Activated CD8-positive, alpha-beta memory T cell treated with anti-CD3 and anti-CD28 coated beads for 1 hour (primary cell): ENCODE results near the gene IGLL5.

Experiments
- DNase-seq, 2 donors: peaks; one replicate each; pipeline ENCODE4 v3.0.0-alpha.2; 2020; ENCODE audit warnings: low read depth in 1 of 2; ENCODE audit errors: extremely low read depth in 1 of 2

IGLL5 gene

DNA sequence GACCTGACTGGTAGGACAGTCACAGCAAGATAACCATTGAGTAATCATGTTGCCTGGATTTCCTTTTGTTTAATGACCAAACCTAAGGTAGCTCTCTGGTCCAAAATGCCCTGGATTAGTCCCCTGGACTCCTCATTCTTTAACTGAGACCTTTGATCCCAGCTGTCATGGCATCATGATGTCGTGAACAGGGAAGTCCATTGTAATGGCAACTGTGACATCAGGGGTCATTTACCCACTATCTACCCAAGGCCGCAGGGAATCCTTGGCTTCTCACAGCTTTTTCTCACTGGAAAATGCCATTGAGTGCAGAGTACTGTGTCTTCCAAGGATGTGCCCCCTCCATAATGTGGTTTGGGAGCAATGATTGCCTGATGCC lies 29.1 kb upstream of the IGLL5 start:
- no peak for DNase-seq

DNA sequence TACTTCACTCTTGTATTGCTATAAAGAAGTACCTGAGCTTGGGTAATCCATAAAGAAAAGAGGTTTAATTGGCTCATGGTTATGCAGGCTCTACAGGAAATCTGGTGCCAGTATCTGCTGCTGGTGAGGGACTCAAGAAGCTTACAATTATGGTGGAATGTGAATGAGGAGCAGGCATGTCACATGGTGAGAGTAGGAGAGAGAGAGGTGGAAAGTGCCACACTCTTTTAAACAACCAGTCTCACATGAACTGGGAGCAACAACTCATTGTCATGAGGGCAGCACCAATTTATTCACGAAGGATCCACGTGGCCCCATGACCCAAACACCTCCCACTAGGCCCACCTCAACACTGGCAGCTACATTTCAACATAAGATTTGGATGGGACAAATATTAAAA lies 24.6 kb upstream of the IGLL5 start:
- no peak for DNase-seq

DNA sequence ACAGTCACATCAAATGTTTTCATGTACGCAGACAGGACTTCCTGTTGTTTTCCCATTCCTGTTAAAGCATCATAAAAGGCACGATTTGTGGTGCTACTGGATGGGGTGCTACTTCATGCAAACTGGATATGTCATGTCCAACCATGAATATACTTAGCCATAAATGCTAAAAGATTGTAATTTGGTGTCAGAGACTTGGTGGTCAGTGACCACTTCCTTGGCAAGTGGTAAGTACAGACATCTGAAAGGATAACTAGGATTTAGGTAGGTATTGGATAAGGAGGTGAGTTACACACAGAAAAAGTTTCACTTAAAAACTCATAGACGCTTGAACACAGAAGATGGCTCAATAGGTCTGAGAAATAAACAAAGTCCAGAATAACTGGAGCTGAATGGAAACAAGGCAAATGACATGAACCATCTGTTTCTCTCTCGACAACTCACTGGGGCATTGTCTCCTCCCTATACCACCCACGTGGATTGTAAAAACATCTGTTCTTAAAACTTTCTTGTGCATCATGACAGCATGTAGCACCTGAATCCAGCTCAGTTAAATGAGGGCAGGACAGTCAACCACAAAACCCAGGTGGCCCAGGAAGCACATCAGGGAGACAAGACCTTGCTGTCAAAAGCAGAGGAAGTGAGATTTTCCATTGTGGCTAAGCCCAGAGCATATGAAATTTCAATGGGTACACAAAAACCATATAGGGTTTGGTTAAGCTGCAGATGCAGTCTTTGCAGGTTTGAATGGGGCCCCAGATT lies 22.1 kb upstream of the IGLL5 start:
- no peak for DNase-seq

DNA sequence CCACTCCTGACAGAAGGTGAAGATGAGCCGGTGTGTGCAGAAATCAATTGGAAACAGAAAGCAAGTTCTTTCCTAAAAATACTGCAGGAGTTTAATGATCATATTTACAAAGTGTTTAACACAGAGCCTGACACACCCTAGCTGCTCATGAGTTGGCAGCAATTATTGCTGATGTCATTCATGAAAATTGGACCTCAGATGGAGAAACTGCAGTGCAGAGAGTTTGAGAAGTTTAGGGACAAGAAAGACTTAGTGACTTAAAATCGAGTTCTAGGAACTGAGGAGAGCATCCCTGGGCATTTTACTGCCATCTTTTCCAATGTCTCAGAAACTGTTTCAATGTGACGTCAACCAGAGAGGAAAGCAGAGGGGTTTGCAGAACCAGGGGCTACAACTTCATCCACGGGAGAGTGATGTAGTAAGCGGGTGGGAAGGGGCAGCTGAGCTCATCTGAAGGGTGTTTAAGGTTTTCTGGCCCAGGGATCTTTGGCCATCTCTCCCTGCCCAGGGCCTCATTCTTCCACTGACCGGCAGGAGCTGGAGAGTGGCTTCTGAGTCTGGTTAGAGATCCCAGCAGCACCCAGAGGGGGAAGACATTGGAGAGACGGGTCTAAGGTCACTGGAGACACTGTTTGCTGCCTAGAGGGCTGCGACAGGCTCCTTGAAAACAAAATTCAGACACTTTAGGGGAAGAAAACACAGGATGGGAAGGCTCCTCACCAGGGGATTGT lies 21.1 kb upstream of the IGLL5 start:
- DNase-seq = no peak

DNA sequence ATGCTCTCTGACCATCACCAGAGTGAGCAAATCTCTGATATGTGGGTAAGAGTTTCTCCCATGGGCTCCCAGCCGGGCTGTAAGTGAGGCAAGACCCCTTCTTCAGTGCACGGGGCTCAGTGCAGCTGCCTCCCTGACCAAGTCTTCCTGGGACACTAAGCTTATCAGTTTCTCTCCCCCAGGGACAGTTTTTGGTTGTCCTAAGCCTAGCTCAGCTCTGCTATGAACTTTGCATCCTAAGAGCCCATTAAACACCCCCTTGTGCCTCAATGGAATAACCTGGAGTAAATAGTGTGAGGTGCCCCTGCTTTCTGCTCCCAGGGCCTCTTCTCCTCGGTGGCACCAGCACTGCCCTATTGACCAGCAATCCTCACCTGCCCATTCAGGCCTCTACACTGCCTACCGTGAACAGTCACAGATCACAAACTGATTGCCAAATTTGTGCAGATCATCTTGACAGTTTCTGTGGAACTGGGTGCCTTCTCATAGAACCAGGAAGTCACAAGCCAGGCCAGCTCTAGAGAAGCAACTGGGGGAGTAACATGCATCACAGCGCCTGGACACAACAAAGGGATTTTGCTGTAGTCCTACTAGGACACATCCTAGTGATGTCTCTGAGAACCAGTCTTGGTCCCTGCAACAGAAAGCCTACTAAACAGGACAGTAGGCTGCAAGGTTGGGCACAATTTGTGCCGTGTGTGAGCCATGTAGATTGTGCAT lies 19.5 kb upstream of the IGLL5 start:
- no peak for DNase-seq

DNA sequence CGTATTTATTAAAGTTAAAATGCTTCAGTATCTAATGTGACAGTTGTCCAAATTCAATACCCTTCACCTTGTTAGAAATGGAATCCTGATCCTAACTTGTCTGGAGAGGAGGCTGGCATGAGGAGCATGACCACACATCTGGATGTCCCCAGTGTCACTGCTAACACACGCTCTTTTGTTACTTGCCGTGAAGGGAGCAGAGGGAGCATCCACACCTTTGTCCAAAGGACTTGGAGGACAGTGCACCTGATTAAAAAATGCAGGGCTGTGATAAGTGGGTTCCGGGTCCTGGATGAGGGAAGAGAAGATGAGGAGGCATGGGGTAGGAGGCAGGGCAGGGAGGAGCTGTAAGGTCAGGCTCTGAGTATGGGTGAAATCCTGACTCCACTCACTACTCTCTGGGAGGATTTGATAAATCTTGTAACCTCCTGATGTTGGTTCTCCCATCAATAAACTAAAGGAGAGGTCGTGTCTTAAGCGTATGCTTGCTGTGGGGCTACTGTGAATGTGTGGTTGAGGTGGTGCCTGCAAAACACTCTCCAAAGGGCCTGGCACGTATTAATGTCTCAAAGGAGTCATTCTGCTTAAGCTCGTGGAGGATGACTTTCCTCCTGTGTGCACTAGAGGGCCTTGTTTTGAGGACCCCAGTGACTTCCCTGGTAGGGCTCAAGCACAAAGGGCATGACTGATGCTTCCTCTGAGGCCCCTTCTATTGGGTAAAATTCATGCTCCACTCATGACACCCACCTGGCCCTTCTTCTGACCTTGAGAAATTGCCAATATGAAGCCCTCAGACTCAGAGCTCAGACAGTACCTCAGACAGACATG lies 16.8 kb upstream of the IGLL5 start:
- DNase-seq = no peak

DNA sequence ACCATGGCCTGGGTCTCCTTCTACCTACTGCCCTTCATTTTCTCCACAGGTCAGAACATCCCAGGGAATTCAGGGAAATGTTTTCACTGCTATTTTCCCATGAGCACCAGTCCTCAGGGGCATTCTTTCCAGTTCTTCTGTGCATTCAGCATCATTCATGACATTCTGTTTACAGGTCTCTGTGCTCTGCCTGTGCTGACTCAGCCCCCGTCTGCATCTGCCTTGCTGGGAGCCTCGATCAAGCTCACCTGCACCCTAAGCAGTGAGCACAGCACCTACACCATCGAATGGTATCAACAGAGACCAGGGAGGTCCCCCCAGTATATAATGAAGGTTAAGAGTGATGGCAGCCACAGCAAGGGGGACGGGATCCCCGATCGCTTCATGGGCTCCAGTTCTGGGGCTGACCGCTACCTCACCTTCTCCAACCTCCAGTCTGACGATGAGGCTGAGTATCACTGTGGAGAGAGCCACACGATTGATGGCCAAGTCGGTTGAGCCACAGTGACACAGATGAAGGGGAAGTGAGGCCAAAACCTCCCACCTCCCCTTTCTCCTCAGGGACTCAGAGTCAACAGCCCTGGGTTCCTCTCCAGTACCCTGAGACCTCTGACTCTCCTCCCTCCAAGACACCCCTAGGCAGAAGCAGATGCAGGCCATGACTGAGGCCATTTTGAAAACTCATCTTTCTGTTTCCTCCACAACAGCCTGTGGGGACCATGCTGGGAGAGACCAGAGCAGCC lies 15.9 kb upstream of the IGLL5 start:
- DNase-seq = no peak

DNA sequence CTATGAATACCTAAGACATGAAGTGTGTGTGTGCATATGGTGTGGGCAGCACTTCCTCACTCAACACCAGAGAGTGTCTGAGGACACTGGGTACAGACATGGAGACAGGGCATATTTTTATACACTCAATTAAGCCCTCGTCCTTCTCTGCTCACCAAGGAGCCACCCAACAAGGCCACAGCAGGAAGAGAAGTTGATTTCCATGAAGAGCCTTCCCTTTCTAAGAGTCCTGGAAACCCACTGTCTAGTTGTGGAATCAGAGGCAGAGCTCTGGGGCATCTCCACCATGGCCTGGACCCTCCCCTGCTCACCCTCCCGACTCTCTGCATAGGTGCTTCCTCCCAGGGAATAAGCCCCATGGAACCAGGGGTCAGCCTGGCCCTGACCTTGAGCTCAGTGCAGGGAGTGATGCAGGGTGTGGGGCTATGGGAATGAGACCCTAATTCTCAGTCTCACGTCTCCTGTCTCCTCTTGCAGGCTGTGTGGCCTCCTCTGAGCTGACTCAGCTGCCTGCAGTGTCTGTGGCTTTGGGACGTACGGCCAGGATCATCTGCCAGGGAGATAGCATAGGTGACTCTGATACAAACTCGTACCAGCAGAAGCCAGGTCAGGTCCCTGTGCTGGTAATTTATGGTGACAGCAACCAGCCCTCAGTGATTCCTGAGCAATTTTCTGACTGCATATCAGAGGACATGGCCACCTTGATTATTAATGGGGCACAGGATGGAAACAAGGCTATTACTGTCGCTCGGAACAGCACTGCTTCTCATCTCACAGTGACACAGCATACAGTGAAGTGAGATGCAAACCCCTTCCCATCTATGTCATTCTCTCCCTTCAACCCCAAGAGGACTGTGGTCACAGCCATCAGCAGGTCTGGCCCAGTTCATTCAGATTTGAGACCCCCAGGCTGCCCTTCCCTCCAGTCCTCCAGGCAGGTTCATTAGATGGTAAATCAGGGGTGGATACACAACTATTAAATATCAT lies 14.6 kb upstream of the IGLL5 start:
- no peak for DNase-seq

DNA sequence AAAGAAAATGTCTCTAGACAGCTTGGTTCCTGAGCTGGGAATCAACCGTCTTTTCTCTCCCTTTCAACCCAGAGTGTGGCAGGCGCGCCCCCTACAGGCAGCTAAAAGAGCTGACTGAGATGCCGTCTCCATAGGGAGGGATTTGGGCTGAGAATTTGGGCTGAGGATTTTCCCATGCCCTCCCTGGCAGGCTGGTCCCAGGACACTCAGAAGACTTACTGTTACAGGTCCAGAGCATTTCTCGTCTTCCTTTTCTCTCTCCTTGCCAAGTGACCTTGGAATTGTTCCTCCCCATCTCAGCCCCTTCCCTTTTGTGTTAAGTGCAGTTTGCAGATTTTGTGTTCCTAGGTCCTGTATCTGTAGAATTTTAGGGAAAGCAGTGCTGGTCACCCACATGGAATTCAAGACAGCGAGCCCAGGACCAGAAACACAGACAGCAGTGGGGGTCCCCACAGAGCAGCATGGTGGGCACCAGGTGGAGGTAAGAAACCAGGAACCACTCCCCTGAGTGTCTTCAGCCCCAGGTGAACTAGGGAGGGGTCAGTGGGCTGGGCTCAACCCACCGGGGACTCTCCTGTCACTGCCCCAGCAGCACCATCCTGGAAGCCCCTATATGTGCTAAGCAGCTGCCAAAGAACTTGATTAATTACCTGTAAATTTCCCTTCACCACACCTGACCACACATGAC lies 9.9 kb upstream of the IGLL5 start:
- DNase-seq = peak; percentile 49 to 73

DNA sequence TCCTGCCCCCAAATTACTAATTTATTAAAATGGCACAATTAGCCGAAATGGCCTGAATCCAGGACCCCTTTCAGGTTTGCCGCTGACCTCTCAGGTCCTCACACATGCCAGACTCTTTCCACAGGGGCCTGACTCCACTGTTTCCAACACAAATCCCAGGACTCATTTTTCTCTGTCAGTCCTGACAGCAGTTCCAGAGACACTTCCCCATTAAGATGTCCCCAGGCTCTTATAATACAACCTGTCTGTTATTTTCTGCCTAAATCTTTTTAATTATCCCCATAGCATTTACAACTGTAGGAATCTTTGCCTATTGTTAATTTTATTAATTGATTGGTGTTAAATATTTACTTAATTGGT lies 9.4 kb upstream of the IGLL5 start:
- DNase-seq = no peak

DNA sequence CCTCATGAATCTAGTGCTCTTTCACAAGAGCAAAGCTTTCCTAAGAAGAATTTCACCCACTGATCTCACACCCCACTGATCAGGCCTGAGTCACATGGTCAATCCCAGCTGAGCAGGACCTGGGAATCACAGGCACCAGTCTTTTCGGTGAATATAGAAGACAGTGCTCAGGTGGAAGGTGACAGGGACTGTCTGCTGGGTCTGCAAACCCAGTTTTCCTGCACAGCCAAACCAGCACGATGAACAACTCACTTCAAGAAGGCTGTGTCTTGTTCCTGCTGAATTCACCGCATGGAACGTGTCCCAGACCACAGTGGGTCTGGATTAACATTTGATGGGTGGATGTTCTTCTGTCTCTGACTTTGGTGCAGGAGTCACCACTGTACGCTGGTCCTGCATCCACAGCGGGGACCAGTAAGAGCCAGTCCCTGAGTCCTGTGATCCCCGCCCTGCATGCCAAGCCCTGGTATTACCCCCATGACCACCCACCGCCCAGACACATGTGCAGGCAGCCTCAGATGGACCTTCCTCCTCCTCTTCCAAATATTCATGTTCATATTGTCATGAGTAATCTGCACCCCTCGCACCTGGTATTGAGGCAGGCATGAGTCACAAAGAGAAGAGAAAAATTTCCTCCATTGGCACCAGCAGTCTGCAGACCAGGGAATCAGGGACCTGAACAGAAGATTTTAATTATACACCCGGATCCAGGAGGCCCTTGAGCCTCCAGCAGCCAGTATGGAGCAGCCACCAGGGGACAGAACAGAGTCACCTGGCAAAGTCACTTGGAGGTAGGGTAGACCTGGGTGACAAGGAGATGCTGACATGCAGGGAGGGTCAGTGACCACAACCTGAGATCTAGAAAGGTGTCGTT lies 8.6 kb upstream of the IGLL5 start:
- DNase-seq = no peak

DNA sequence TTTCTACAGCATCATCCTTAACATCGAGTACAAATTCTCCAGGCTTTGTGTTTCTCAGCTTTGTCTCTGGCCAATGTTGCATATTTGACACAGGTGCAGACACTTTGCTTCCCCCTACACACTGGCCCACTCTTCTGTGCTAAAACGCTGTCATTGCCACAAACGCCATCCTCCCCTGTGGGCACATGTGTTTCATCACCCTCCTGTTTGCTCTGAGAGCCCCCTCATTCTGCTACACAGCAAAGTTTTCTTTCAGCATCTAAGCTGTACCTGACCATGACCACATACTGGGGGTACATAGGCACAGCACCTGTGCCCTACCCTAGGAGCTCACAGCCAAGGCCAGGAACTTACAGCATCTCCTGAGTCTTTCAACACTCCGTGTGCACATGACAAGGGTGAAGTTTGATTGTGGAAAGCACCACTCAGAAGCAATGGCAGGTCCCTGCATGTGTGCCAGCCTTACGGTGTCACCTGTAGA lies 7.9 kb upstream of the IGLL5 start:
- DNase-seq = no peak

DNA sequence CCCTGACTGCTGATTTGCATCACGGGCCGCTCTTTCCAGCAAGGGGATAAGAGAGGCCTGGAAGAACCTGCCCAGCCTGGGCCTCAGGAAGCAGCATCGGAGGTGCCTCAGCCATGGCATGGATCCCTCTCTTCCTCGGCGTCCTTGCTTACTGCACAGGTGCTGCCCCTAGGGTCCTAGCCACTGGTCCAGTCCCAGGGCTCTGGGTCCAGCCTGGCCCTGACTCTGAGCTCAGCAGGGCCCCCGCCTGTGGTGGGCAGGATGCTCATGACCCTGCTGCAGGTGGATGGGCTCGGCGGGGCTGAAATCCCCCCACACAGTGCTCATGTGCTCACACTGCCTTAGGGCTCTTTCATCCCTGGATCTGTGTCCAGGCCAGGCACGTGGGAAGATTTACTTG lies 7.0 kb upstream of the IGLL5 start:
- no peak for DNase-seq

DNA sequence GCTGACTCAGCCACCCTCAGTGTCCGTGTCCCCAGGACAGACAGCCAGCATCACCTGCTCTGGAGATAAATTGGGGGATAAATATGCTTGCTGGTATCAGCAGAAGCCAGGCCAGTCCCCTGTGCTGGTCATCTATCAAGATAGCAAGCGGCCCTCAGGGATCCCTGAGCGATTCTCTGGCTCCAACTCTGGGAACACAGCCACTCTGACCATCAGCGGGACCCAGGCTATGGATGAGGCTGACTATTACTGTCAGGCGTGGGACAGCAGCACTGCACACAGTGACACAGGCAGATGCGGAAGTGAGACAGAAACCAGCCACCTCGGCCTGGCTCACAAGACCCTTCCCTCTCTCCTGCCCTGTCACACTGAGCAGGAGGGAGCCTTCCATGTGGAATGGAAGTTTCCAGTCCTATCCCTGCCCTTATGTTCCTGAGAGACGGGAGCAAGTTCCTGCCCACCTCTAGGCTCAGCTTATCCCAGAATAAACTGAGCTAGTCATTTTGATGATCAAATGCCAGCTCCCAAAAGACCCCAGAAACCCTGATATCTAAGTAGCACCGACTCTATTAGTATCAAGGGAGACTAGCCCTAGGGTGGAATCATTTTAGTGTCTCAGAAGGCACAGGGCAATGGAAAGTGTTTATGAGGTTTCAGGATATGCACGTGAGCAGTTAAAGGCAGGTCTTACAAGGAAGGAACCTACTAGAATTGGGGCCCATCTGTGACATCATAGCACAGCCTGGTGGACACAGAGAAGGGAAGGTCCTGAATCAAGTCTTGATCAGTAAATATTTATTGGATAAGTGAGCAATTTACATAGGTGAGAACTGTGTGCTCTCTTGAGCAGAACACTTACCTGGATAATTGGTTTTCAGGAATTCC lies 6.3 kb upstream of the IGLL5 start:
- DNase-seq = no peak

DNA sequence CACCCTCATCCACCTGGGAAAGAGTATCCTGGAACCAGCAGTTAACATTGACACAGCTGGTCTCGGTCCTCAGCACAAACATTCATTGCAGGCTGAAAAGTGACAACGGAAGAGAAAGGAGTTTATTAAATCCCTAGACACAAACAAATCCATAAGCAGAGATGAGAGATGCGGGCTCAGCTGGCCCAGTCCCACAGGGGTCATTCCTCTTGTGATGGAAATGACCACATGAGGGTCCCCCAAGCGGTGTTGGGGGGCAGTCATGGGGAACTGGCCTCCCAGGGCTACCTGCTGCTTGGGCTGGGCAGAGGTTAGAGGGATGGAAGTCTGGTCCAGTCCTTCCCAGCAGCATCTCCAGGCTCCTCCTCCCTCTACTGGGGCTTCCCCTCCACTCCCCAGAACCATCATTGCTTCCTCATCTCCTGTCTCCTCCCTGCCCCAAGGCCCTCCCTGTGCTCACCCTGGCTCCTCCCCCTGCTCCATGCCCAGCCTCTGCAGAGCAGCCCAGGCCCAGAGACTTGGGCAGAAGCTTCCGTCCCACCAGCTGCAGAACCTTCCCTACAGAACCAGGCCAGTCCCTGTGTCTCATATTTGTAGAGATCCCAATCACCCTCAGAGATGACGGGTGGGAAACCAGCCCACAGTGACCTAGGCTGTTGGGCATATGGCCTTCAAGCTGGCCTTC lies 5.4 kb upstream of the IGLL5 start:
- no peak for DNase-seq

DNA sequence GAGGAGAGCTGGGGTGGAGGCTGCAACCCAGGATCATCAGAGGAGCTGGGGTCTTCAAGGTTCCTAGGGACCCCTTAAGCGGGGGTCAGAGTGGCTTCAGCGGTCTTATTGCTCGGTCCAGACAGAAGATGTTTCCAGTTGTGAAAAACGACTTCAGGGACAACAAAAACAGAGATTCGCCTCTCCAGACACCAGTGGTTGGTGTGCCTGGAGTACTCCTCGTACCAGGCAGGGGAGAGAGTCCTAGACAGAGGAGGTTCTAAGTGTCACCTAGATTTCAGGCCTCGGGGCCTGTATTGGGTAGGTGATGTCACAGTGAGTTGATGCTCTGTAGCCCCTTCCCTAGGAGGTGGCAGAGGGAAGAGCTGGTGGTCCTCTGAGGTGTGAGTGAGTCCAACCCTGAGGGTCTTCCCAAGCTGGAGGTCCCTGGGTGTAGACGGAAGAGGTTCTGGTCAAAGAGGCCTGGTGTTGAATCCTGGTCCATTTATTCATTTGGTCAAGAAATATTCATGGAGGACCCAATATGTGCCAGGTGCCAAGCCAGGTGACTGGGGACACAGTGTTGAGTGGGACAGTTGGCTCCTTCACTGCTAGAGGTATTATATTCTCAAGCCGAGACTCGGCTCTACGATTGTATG lies 4.4 kb upstream of the IGLL5 start:
- no peak for DNase-seq
